Fibroblast of skin of right biceps (primary cell): ENCODE measurements around the gene LSM3.
A peak's percentile ranks its signal among the peaks of the same experiment; 100 is the strongest.

ENCODE experiments used
- DNase-seq: peaks from one replicate; pipeline ENCODE4 v3.0.0-alpha.2; 2013

The LSM3 gene

GRCh38 chr3:14178247-14179113 is at the start of gene LSM3, which contains the start of gene XPC:
Gene LSM3 (plus strand): TSS chr3:14178817. CDS start chr3:14178861, 44 bp downstream.
Gene XPC (minus strand): TSS chr3:14178601. CDS start chr3:14178568, 33 bp downstream.
- DNase-seq, result peak; percentile 99

DNA sequence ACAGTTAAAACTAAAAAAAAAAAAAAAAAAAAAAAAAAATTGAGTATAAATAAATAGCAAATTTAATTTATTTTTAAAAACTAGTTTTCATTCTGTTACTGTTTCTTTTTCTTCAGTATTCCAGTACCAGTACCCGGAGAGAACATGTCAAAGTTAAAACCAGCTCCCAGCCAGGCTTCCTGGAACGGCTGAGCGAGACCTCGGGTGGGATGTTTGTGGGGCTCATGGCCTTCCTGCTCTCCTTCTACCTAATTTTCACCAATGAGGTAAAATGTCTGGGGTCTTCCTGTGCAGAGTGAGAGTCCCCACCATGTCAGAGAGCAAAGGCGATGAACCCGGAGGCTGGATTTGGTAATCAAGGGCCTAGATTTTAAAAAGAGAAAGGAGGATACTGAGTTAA is 49.3 kb upstream of the LSM3 start:
- DNase-seq, result no peak

DNA sequence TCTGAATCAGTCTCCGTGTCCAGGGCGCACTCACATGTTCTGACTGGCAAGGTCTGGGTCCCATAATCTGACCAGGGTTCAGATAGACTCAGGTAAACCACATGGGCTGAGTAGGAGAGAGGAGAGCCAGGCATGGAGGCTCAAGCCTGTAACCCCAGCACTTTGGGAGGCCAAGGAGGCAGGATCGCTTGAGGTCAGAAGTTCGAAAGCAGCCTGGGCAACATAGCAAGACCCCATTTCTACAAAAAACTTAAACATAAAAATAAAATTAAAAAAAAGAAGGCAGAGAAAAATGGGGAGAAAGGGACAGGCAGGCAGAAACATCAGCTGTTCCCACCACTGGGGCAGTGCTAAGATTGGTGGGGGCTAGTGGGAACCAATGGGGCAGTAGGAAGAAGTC is 48.4 kb upstream of the LSM3 start:
- no peak for DNase-seq

GRCh38 chr3:14130707-14131106 is 47.9 kb upstream of the LSM3 start:
- no peak for DNase-seq

GRCh38 chr3:14131134-14131533 is 47.5 kb upstream of the LSM3 start:
- no peak for DNase-seq

DNA sequence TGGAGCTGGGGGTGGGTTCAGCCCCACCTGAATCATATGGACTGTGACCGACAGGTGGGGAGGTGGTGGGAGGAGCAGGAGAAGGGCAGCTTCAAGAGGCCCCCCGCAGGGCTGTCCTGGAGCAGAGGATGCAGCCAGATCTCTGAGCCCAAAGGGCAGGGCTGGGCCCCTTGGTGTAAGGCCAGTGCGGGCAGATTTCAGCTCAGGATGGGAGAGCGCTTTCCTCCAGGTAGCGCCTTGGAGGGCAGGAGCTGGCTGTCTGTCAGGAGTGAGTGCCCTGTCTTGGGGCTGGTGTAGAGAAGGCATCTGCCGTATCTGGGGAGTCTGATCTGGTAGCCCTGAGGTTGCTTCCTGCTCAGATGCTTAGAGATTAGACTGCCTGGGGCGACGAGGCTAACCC is 46.5 kb upstream of the LSM3 start:
- no peak for DNase-seq

DNA sequence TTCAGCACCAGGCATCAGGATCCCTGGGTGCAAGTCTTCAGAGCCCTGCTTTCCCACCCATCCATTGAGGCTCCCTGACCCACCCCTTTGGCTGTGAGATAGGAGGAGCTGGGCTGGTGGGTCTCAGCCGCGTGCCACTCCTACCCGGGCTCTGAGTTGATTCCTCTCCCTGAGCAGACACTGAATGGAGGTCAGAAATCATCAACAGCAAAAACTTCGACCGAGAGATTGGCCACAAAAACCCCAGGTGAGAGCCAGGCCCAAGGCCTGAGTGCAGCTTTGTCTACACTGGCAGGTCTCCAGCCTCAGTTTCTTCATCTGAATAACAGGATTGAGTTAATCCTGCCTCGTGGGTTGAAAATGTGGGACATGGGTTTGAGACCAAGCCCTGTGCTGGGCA is 45.9 kb upstream of the LSM3 start:
- DNase-seq, result no peak

DNA sequence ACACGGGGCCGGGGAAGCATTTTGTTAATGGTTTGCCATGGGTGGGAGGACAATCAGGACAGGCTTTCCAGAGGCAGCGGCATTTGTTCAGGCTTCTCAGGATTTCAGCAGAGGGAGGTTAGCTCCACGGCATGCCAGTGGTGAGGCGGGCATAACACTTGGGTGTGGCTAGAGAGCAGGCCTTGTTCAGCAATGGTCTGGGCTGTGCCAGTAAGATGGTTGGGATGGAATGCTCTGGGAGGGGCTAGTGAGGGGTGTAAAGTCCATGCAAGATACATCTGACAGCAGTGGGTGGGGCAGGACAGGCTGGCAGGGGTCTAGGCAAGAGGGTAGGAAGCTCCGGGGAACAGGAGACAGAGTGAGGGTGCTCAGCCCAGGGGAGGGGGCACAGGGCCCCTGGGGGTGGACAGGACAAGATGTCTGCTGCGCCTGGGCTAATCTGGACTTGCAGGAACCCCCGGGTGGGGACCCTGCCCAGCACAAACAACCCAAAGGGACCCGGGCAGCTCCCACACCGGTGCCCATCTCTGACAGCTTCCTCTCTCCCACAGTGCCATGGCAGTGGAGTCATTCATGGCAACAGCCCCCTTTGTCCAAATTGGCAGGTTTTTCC is 45.3 kb upstream of the LSM3 start:
- no peak for DNase-seq

DNA sequence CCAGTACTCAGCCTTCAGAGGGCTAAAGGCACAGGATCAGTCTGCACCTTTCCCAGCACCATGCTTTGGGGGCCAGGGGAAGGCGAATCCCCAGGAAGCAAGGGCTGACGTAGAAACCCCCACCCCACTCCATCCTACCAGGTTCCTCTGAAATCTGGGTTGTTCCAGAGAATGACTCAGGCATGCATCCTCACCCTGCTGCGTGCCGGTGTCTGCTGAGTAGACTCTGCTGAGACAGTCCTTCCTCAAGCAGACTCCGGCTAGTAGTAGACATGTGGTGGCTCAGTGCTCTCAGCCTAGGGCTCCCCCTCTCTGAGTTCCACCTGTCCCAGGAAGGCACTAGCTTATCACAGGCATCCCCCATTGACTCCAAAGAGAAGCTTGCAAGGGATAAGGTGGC is 44.7 kb upstream of the LSM3 start:
- DNase-seq, result no peak

DNA sequence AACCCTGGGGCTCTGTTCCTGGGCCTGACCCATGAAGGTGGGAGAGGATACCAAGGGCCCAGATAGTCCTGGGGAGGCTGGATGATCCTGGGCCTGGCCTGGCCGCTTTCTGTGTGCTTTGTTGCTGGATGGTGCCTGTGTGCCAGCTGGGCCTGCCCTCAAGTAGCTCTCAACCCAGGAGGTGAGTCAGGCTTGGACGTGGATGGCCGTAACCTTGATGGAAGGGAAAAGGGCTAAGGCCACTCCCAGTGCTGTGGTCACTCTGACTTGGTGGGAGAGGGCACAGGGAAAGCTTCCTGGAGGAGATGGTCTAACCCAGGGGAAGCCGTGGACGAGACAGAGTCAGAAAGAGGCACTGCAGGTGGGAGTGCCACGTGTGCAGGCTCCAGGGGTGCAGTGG is 44.3 kb upstream of the LSM3 start:
- no peak for DNase-seq

DNA sequence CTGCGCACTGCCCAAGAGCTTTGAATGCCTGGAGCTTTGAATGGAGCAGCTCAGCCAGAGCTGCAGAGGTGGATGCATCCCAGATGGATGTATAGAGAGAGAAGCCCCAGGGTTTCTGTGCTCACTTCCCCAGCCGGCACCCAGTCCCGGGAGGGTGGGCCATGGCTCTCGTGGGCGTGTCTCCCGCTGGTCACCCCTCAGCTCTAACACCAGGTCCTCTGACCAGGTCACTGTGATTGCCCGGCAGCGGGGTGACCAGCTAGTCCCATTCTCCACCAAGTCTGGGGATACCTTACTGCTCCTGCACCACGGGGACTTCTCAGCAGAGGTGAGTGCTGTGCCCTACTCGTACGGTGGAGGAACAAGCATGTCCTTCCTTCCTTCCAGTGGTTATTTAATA is 43.0 kb upstream of the LSM3 start:
- DNase-seq, result no peak

DNA sequence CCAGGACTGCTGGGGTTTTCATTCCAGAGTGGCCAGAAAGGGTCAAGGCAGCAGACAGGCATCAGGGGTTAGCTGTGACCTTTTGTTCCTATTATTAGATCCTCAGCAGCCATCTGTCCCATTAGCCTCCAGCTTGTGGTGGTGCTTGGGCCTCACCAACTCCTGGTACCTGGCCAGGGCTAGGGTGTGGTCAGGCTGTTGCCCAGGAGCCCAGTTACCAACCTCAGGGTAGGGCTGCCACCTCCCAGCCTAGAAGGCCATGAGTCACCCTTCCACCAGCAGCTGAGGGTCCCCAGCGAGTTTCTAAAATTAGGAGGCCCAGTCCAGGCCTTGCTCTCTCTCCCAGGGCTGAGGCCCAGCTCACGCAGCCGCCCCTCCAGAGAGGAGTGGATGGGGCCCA is 41.6 kb upstream of the LSM3 start:
- DNase-seq, result no peak

DNA sequence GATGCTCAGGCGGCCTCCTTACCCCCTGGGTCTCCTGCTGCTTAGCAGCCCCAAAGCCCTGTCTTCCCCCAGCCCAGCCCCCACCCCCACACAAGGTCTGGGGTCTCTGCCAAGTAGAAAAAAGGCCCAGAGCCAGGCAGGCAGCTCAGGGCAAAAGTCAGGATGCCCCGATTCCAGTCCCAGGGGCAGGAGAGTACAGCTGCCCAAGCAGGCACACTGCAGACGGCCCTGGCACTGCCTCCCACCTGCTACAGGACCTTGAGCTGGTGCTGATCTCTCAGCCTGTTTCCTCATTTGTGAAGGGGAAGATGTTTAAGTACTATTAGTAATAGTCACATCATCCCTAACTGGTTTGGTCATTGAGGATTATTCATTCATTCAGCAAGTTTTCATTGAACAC is 41.2 kb upstream of the LSM3 start:
- no peak for DNase-seq

DNA sequence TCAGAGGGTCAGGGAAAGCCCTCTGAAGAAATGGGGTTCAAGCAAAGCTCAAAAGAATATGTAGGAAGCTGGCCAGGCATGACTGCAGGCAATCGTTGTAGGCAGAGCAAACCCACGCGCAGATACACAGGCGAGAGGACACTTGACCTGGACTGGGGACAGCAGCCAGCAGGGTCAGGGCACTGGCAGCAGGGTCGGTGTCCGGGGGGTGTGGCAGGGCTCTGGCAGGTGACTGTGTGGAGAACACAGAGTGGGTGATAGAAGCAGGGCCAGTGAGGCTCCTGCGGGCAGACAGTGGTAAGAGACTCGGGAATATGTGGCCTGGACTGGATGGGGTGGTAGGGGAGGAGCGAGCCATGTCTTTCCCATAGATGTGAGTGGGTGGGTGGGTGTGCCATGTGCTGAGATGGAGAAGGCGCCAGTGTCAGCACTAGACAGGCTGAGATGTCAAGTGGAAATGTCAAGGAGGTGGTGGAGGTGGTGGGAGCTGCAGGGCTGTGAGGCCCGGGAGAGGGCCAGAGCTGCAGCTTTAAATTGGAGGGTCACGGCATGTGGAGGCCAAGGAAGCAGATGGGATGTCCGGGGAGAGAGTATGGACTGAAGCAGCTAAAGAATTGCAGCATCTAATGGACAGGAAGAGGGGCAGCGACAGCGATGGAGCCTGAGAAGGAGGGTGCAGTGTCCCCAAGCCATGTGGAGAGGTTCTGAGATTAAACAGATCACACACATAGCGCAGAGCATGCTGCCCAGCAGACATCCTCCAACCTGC is 40.3 kb upstream of the LSM3 start:
- no peak for DNase-seq

- DNase-seq, result no peak
Measured at GRCh38 chr3:14138878-14139655, 39.5 kb upstream of the LSM3 start.

DNA sequence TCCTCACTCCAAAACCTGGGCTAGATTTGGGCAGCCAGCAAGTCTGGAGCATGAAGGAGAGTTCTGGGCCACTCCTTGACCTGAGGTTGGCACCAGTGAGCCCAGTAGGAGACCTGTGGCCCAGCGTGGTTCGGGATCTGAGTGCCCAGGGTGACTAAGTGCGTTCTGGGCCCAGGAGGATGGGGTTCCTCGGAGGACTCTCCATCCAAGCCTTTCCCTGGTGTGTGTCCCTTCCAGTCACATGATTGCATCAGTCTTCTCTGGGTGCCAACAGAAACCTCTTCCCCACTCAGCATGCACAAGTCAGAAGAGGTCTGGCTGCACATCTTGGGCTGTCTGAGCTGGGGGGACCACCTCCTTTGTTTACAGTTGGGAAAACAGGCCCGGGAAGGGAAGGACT is 38.8 kb upstream of the LSM3 start:
- no peak for DNase-seq

DNA sequence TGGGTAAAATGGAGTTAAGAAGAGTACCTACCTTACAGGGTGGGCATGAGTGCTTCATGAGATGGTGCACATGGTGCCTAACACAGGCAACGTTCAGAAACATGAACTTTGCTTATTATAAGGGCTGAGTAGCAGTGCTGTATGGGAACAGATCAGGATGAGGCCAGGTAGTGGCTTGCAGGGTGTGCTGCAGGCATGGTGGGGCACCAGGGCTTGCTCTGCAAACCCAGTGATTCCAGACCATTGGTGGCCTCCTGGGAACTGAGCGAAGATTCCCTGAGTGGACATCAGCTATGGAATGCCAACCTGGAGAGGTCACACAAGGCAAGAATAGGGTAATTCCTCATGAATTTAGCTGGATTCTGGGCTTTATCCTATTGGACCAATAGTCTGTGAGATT is 37.9 kb upstream of the LSM3 start:
- no peak for DNase-seq

- no peak for DNase-seq
Measured at GRCh38 chr3:14141144-14141543, 37.5 kb upstream of the LSM3 start.

GRCh38 chr3:14141602-14142341 is 36.8 kb upstream of the LSM3 start:
- no peak for DNase-seq

GRCh38 chr3:14142567-14143270 is 35.9 kb upstream of the LSM3 start:
- no peak for DNase-seq
